B cell (primary cell): ENCODE results near the gene DNAJB5. TPM values are rescaled to one million over a fixed set of nuclear protein-coding genes. Genes with fewer than 3 reads are reported as not detected.
A peak's percentile ranks its signal among the peaks of the same experiment; 100 is the strongest.

Experiments
- ATAC-seq: fragments of 200-7000 bp; cut with Tn5 transposase; one replicate; pipeline ENCODE4 v1.10.0; 2021; ENCODE audit warnings: low read depth, mild to moderate bottlenecking, moderate number of reproducible peaks, moderate library complexity
- CTCF ChIA-PET: fragments of 350-600 bp; sonication (Branson Sonifier 250); formaldehyde crosslinking; loops from one replicate; lab custom pipeline; 2021; ENCODE audit warnings: antibody characterized with exemption, inconsistent platforms; lab: Charles Lee
- POLR2A ChIA-PET: fragments of 350-600 bp; sonication (Branson Sonifier 250); formaldehyde crosslinking; loops from one replicate; lab custom pipeline; 2021; ENCODE audit warnings: antibody characterized with exemption; lab: Charles Lee
- DNase-seq: peaks from one replicate; pipeline ENCODE4 v3.0.0; 2013
- H2AFZ ChIP-seq: 2 replicates; pipeline ENCODE4 v1.6.1; 2012; ENCODE audit warnings: mild to moderate bottlenecking, low read depth, low read length; ENCODE audit not compliant: insufficient read depth, poor library complexity, severe bottlenecking
- H3K27ac ChIP-seq, 2 donors: 1 replicate in 1 of 2; 2 replicates in 1 of 2; pipeline ENCODE4 v1.5.1; 2012 to 2013; ENCODE audit warnings: low read length in 2 of 2, mild to moderate bottlenecking in 2 of 2, moderate library complexity in 1 of 2
- H3K27me3 ChIP-seq, 4 experiments: fragments of 200-600 bp in 1 of 4; sonication (generic) in 1 of 4; replicated peaks in 1 of 4; 1 replicate in 2 of 4; 2 replicates in 2 of 4; pipeline versions ENCODE4 v1.6.1 to v1.7.0; 2013 to 2016; ENCODE audit warnings: low read length in 3 of 4, mild to moderate bottlenecking in 2 of 4, mixed read lengths in 1 of 4, moderate library complexity in 1 of 4; ENCODE audit not compliant: insufficient read depth in 4 of 4, control insufficient read depth in 3 of 4; ENCODE audit errors: control extremely low read depth in 1 of 4
- H3K36me3 ChIP-seq, 2 experiments: replicated peaks in 1 of 2; 1 replicate in 1 of 2; 2 replicates in 1 of 2; pipeline versions ENCODE4 v1.6.1 to v1.7.1; 2013; ENCODE audit warnings: low read length in 1 of 2; ENCODE audit not compliant: insufficient read depth in 2 of 2, control insufficient read depth in 1 of 2; ENCODE audit errors: control extremely low read depth in 1 of 2, extremely low read depth in 1 of 2
- H3K4me1 ChIP-seq, 2 donors: fragments of 200-600 bp in 1 of 2; sonication (generic) in 1 of 2; 1 replicate in 1 of 2; 2 replicates in 1 of 2; pipeline versions ENCODE4 v1.5.1 to v1.6.1; 2013 to 2017; ENCODE audit warnings: low read length in 2 of 2; ENCODE audit not compliant: control insufficient read depth in 2 of 2, insufficient read depth in 2 of 2
- H3K4me2 ChIP-seq: replicated peaks from 2 replicates; pipeline ENCODE3; 2012; ENCODE audit warnings: mild to moderate bottlenecking, low read depth, low read length; ENCODE audit not compliant: poor library complexity, severe bottlenecking
- H3K4me3 ChIP-seq, 5 experiments: fragments of 200-600 bp in 1 of 5; sonication (generic) in 1 of 5; 1 replicate in 3 of 5; 2 replicates in 2 of 5; pipeline versions ENCODE4 v1.5.1 to v1.7.0; 2011 to 2016; ENCODE audit warnings: low read length in 4 of 5, mild to moderate bottlenecking in 4 of 5, low read depth in 2 of 5, control low read depth in 1 of 5, moderate library complexity in 1 of 5; ENCODE audit not compliant: insufficient read depth in 1 of 5; ENCODE audit errors: control extremely low read depth in 1 of 5, extremely low read depth in 1 of 5
- H3K79me2 ChIP-seq: fragments of 200-600 bp; sonication (generic); one replicate; pipeline ENCODE4 v1.6.0; 2016; ENCODE audit warnings: low read length; ENCODE audit not compliant: control insufficient read depth, insufficient read depth
- H3K9ac ChIP-seq: fragments of 200-600 bp; sonication (generic); 2 replicates; pipeline ENCODE4 v1.6.1; 2017; ENCODE audit warnings: mild to moderate bottlenecking, low read length, moderate library complexity
- H3K9me3 ChIP-seq, 3 donors: one replicate each; pipeline versions ENCODE4 v1.6.1 to v1.7.1; 2013; ENCODE audit warnings: low read length in 2 of 3; ENCODE audit not compliant: control insufficient read depth in 2 of 3, insufficient read depth in 1 of 3; ENCODE audit errors: control extremely low read depth in 1 of 3
- H4K20me1 ChIP-seq: 2 replicates; pipeline ENCODE4 v1.6.0; 2012; ENCODE audit warnings: mild to moderate bottlenecking, low read length; ENCODE audit not compliant: insufficient read depth, control insufficient read depth, poor library complexity, severe bottlenecking
- H3K27ac Mint-ChIP-seq: one replicate; pipeline ENCODE4 v1.8.0; 2021; ENCODE audit warnings: mixed read lengths
- H3K27me3 Mint-ChIP-seq: one replicate; pipeline ENCODE4 v1.8.0; 2021; ENCODE audit warnings: mixed read lengths
- H3K4me1 Mint-ChIP-seq: one replicate; pipeline ENCODE4 v1.8.0; 2021; ENCODE audit warnings: mixed read lengths
- H3K4me3 Mint-ChIP-seq: one replicate; pipeline ENCODE4 v1.8.0; 2021; ENCODE audit warnings: mixed read lengths
- H3K9me3 Mint-ChIP-seq: one replicate; pipeline ENCODE4 v1.8.0; 2022; ENCODE audit warnings: mixed read lengths; ENCODE audit not compliant: insufficient read depth
- CTCF ChIP-seq: fragments of 200-600 bp; IDR thresholded peaks from one replicate; pipeline ENCODE4 v1.8.0; 2022; ENCODE audit warnings: antibody characterized with exemption, mild to moderate bottlenecking
- EZH2 ChIP-seq: IDR thresholded peaks from 2 replicates; pipeline ENCODE4 v1.6.1; 2012; ENCODE audit warnings: borderline replicate concordance, low read depth, mild to moderate bottlenecking, moderate library complexity, low read length; ENCODE audit not compliant: insufficient read depth, poor library complexity, severe bottlenecking
- whole genome bisulfite sequencing: methylation state at CpG from one replicate; pipeline ENCODE4 v1.1.5; 2013; ENCODE audit warnings: missing lambda C conversion rate; ENCODE audit not compliant: insufficient coverage; 5-methylcytosine and 5-hydroxymethylcytosine counted together
- intact Hi-C: fragments of 100-400 bp; cut with micrococcal nuclease; formaldehyde crosslinking; loops from one replicate; pipeline ENCODE4 v1.10.0; 2022
- polyA plus RNA-seq: library from polyadenylated mRNA; depleted of rRNA; stranded (reverse); fragments of >200 nt; gene quantifications from 2 replicates; pipeline ENCODE4 v1.2.3, GENCODE V29; 2012
- total RNA-seq, 2 donors: library from RNA; stranded (reverse); fragments of 120-200 nt in 1 of 2; gene quantifications; 1 replicate in 1 of 2; 2 replicates in 1 of 2; pipeline versions ENCODE4 v1.2.3 to v1.2.4, GENCODE V29; 2013 to 2022

DNAJB5 gene
- total and polyA plus RNA-seq, 2 donors (not counting 1 experiment from before 2014, with no cell fraction given), result 0.94 to 2.4 TPM

- ATAC-seq, result no peak
- Mint-ChIP-seq H3K27ac (no peak overlapping the region), H3K27me3 (peaks cover 52% of the 10 kb centered on the region), H3K4me3 (peak overlapping the region; percentile 79), H3K9me3 (no peaks in the 10 kb centered on the region), H3K4me1 (peaks cover 2% of the 10 kb centered on the region)
- Histone ChIP-seq H3K27ac (no peak overlapping the region), H3K4me3 (no peak overlapping the region), H2AFZ (no peak overlapping the region), H3K79me2 (no peaks in the 10 kb centered on the region), H3K36me3 (no peaks in the 10 kb centered on the region), H3K9me3 (peaks cover 0 to 5% (median 2%) of the 10 kb centered on the region in 3 donors), H4K20me1 (no peaks in the 10 kb centered on the region), H3K27me3 (peaks cover 0 to 44% (median 41%) of the 10 kb centered on the region in 4 experiments), H3K4me2 (no peak overlapping the region), H3K4me1 (peaks cover 9 to 10% of the 10 kb centered on the region in 2 donors), H3K9ac (no peak overlapping the region)
- POLR2A ChIA-PET, result no interaction called here
- CTCF ChIA-PET, result no interaction called here
- WGBS, result no CpG with 5 or more reads among the region's 4 CpGs
- TF ChIP-seq CTCF, result no peak
- no peak for TF ChIP-seq EZH2
- intact Hi-C loops, result no loop called here
- no peak for DNase-seq
Measured at GRCh38 chr9:34956648-34957047, 32.9 kb upstream of the DNAJB5 start.

- Mint-ChIP-seq H3K4me1 (peaks cover 2% of the 10 kb centered on the region), H3K9me3 (no peaks in the 10 kb centered on the region), H3K27ac (no peak within 1 kb of the TSS), H3K4me3 (peak within 1 kb of the TSS; percentile 79), H3K27me3 (peaks cover 59% of the 10 kb centered on the region)
- Histone ChIP-seq H4K20me1 (no peaks in the 10 kb centered on the region), H2AFZ (peak within 1 kb of the TSS; percentile 48), H3K9ac (peak within 1 kb of the TSS; percentile 50), H3K79me2 (no peaks in the 10 kb centered on the region), H3K36me3 (no peaks in the 10 kb centered on the region), H3K9me3 (peaks cover 0 to 5% (median 0%) of the 10 kb centered on the region in 3 donors), H3K4me3 (peak within 1 kb of the TSS in 3 of 5 experiments; percentile 11 to 61 (median 34)), H3K4me2 (peak within 1 kb of the TSS; percentile 78), H3K27me3 (peaks cover 0 to 48% (median 45%) of the 10 kb centered on the region in 4 experiments), H3K27ac (no peak within 1 kb of the TSS), H3K4me1 (peaks cover 9 to 10% of the 10 kb centered on the region in 2 donors)
- CTCF ChIA-PET, result no interaction called here
- POLR2A ChIA-PET, result no interaction called here
- DNase-seq, result peak; percentile 52
- intact Hi-C loops, result no loop called here
- no peak for TF ChIP-seq CTCF
- TF ChIP-seq EZH2, result no peak
- WGBS, result under 1% methylated on average over 113 of the region's 116 CpGs
- peak; percentile 73 for ATAC-seq
Measured at GRCh38 chr9:34957492-34958410, 31.8 kb upstream of the DNAJB5 start, which contains the start of gene PHF24. Gene PHF24 (plus strand): TSS chr9:34958285. CDS start chr9:34971299, 13,014 bp downstream.
